HepG2 (cell line): Measurements from ENCODE around the gene LRP10. TPM values are rescaled to one million over a fixed set of nuclear protein-coding genes. Genes with fewer than 3 reads are reported as not detected.

ENCODE experiments used
- EP300 ChIP-seq, 3 experiments: sonication (generic) in 1 of 3; formaldehyde crosslinking in 1 of 3; IDR thresholded peaks; 2 replicates each; pipeline versions ENCODE4 v1.5.1 to v1.6.1; 2011 to 2020; ENCODE audit warnings: low read depth in 2 of 3, low read length in 2 of 3, borderline replicate concordance in 1 of 3, improper control_type of control experiment in 1 of 3, mild to moderate bottlenecking in 1 of 3, missing genetic modification reagents in 1 of 3, moderate library complexity in 1 of 3
- FOXK2 ChIP-seq: fragments of 450-650 bp; IDR thresholded peaks from 2 replicates; pipeline ENCODE4 v1.6.1; 2016
- KDM5B ChIP-seq: sonication (generic); formaldehyde crosslinking; IDR thresholded peaks from 2 replicates; pipeline ENCODE4 v1.4.0; 2020; ENCODE audit warnings: missing genetic modification reagents, mild to moderate bottlenecking, borderline replicate concordance
- MEIS1 ChIP-seq: sonication (generic); formaldehyde crosslinking; IDR thresholded peaks from 2 replicates; pipeline ENCODE4 v1.9.0; 2021; ENCODE audit warnings: mild to moderate bottlenecking, missing genetic modification reagents, moderate library complexity, borderline replicate concordance
- MTA1 ChIP-seq: sonication (generic); formaldehyde crosslinking; IDR thresholded peaks from 2 replicates; pipeline ENCODE4 v1.4.0; 2020; ENCODE audit warnings: missing genetic modification reagents, mild to moderate bottlenecking, borderline replicate concordance
- POLR2AphosphoS2 ChIP-seq: IDR thresholded peaks from 2 replicates; pipeline ENCODE4 v1.6.1; 2011; ENCODE audit warnings: low read depth, low read length, improper control_type of control experiment
- SMARCE1 ChIP-seq: fragments of 450-650 bp; IDR thresholded peaks from 2 replicates; pipeline ENCODE4 v1.6.1; 2017; ENCODE audit warnings: borderline replicate concordance
- SMYD3 ChIP-seq: sonication (generic); formaldehyde crosslinking; IDR thresholded peaks from 2 replicates; pipeline ENCODE4 v1.8.1; 2023; ENCODE audit warnings: mild to moderate bottlenecking, missing genetic modification reagents
- STAG1 ChIP-seq: sonication (generic); formaldehyde crosslinking; IDR thresholded peaks from 2 replicates; pipeline ENCODE4 v1.4.0; 2020; ENCODE audit warnings: missing genetic modification reagents
- TAF1 ChIP-seq: sonication (generic); formaldehyde crosslinking; IDR thresholded peaks from 2 replicates; pipeline ENCODE4 v1.4.0; 2020; ENCODE audit warnings: missing genetic modification reagents
- U2AF1 ChIP-seq: fragments of 200-400 bp; formaldehyde crosslinking; optimal IDR thresholded peaks from 2 replicates; pipeline ENCODE3; 2017; ENCODE audit warnings: mild to moderate bottlenecking, low read depth, low read length
- ZBTB3 ChIP-seq: sonication (generic); formaldehyde crosslinking; IDR thresholded peaks from 2 replicates; pipeline ENCODE4 v1.4.0; 2020; ENCODE audit warnings: low read depth, mild to moderate bottlenecking, moderate library complexity, missing genetic modification reagents, borderline replicate concordance
- ZFAT ChIP-seq: sonication (generic); formaldehyde crosslinking; conservative IDR thresholded peaks from 2 replicates; pipeline ENCODE4 v1.8.1; 2023; ENCODE audit warnings: missing genetic modification reagents, inconsistent platforms
- ZNF264 ChIP-seq: sonication (generic); formaldehyde crosslinking; IDR thresholded peaks from 2 replicates; pipeline ENCODE4 v1.4.0; 2020; ENCODE audit warnings: missing genetic modification reagents
- ZNF678 ChIP-seq: sonication (generic); formaldehyde crosslinking; IDR thresholded peaks from 2 replicates; pipeline ENCODE4 v1.4.0; 2020; ENCODE audit warnings: mild to moderate bottlenecking, missing genetic modification reagents
- ZNF713 ChIP-seq: sonication (generic); formaldehyde crosslinking; IDR thresholded peaks from 2 replicates; pipeline ENCODE4 v1.4.0; 2020; ENCODE audit warnings: mild to moderate bottlenecking, missing genetic modification reagents
- polyA plus RNA-seq, 8 experiments: library from polyadenylated mRNA; depleted of rRNA in 3 of 8; stranded (reverse) in 7 of 8; unstranded in 1 of 8; fragments of >200 nt; fragmentation: Illumina TruSeq in 4 of 8; extraction: Trizol in 4 of 8; gene quantifications; 2 replicates each; pipeline versions ENCODE4 v1.2.1 to v1.2.3, GENCODE V29; 2011 to 2016; ENCODE audit warnings: low read depth in 4 of 8, missing spikeins in 1 of 8, mixed read lengths in 1 of 8; ENCODE audit not compliant: insufficient read depth in 1 of 8
- total RNA-seq, 5 experiments: library from RNA; depleted of rRNA; stranded (reverse); fragments of >200 nt; fragmentation: Illumina TruSeq; extraction: Trizol; gene quantifications; 2 replicates each; pipeline ENCODE4 v1.2.3, GENCODE V29; 2016; ENCODE audit warnings: low read depth in 1 of 5
- TF ChIP-seq, protein P1 (sequence below): sonication (generic); formaldehyde crosslinking; IDR thresholded peaks from 2 replicates; pipeline ENCODE4 v1.5.1; 2020; ENCODE audit warnings: mild to moderate bottlenecking, moderate library complexity, missing genetic modification reagents
- TF ChIP-seq, protein P2 (sequence below): sonication (generic); formaldehyde crosslinking; conservative IDR thresholded peaks from 2 replicates; pipeline ENCODE4 v1.8.0; 2022; ENCODE audit warnings: low read depth, missing genetic modification reagents
- TF ChIP-seq, protein P3 (sequence below): sonication (generic); formaldehyde crosslinking; IDR thresholded peaks from 2 replicates; pipeline ENCODE4 v1.9.0; 2021; ENCODE audit warnings: missing genetic modification reagents, mild to moderate bottlenecking, borderline replicate concordance
- TF ChIP-seq, protein P4 (sequence below): sonication (generic); formaldehyde crosslinking; IDR thresholded peaks from 2 replicates; pipeline ENCODE4 v1.4.0; 2020; ENCODE audit warnings: low read depth, missing genetic modification reagents

LRP10 gene
- total and polyA plus RNA-seq, 2 of the 13 experiments (the other 11 are each of a cell fraction or from before 2014, with no cell fraction given): 16.9 to 45.2 TPM

DNA sequence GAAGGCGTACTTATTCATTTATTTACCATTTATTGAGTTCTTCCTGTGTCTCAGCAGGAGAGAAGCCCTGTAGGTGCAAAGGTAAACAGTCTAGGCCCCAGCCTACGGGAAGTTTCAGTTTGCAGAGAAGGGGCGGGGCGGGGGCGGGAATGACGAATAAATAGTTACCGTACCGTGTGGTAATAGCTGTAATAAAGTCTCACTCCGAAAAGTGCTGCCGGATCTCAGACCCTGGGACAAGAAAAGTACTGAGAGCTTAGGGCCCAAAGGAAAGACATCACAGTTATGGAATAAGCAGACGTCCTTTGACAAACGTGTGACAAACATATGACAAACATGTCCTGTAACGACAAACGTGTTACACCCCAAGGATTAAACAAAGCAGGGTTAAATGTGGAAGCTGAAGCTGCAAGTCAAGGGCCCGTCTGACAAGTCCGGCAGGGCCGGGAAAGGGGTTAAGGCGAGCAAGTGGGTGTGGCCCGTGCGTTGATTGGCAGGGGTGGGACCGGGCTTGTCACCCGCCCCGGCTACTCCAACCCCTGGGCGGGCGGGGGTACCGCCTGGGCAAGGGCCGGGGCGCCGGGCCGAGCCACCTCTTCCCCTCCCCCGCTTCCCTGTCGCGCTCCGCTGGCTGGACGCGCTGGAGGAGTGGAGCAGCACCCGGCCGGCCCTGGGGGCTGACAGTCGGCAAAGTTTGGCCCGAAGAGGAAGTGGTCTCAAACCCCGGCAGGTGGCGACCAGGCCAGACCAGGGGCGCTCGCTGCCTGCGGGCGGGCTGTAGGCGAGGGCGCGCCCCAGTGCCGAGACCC lies at the start of gene LRP10 (continued):
- TF ChIP-seq, protein P1, sequence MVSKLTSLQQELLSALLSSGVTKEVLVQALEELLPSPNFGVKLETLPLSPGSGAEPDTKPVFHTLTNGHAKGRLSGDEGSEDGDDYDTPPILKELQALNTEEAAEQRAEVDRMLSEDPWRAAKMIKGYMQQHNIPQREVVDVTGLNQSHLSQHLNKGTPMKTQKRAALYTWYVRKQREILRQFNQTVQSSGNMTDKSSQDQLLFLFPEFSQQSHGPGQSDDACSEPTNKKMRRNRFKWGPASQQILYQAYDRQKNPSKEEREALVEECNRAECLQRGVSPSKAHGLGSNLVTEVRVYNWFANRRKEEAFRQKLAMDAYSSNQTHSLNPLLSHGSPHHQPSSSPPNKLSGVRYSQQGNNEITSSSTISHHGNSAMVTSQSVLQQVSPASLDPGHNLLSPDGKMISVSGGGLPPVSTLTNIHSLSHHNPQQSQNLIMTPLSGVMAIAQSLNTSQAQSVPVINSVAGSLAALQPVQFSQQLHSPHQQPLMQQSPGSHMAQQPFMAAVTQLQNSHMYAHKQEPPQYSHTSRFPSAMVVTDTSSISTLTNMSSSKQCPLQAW (CRISPR knock-in tag): peak; percentile 95
- TF ChIP-seq ZNF678: peak; percentile 95
- peak; percentile 99 for TF ChIP-seq KDM5B (CRISPR knock-in tag)
- TF ChIP-seq EP300 (IDR thresholded peaks at IDR 0.05; ENCODE audit: low read depth in 2 of 2, low read length in 2 of 2): peak in 1 of 2 experiments; percentile 86; a peak in 2 of 4 replicates
- peak; percentile 86 for TF ChIP-seq EP300 (CRISPR knock-in tag; IDR thresholded peaks at IDR 0.05; ENCODE audit: borderline replicate concordance)
- TF ChIP-seq POLR2AphosphoS2: no peak
- TF ChIP-seq, protein P2, sequence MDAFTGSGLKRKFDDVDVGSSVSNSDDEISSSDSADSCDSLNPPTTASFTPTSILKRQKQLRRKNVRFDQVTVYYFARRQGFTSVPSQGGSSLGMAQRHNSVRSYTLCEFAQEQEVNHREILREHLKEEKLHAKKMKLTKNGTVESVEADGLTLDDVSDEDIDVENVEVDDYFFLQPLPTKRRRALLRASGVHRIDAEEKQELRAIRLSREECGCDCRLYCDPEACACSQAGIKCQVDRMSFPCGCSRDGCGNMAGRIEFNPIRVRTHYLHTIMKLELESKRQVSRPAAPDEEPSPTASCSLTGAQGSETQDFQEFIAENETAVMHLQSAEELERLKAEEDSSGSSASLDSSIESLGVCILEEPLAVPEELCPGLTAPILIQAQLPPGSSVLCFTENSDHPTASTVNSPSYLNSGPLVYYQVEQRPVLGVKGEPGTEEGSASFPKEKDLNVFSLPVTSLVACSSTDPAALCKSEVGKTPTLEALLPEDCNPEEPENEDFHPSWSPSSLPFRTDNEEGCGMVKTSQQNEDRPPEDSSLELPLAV (CRISPR knock-in tag): no peak
- peak; percentile 20 for TF ChIP-seq STAG1 (CRISPR knock-in tag)
- TF ChIP-seq ZNF713 (CRISPR knock-in tag): 0 out of 2 replicates have a peak, but pooled peaks have one; percentile 72
- peak; percentile 87 for TF ChIP-seq TAF1 (CRISPR knock-in tag)
- TF ChIP-seq, protein P3, sequence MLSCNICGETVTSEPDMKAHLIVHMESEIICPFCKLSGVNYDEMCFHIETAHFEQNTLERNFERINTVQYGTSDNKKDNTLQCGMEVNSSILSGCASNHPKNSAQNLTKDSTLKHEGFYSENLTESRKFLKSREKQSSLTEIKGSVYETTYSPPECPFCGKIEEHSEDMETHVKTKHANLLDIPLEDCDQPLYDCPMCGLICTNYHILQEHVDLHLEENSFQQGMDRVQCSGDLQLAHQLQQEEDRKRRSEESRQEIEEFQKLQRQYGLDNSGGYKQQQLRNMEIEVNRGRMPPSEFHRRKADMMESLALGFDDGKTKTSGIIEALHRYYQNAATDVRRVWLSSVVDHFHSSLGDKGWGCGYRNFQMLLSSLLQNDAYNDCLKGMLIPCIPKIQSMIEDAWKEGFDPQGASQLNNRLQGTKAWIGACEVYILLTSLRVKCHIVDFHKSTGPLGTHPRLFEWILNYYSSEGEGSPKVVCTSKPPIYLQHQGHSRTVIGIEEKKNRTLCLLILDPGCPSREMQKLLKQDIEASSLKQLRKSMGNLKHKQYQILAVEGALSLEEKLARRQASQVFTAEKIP (CRISPR knock-in tag): no peak
- peak; percentile 89 for TF ChIP-seq ZNF264
- peak; percentile 82; the same call in 1 of the 2 replicates for TF ChIP-seq SMYD3 (CRISPR knock-in tag)
- peak; percentile 98 for TF ChIP-seq MTA1 (CRISPR knock-in tag)
- 0 out of 2 replicates have a peak, but pooled peaks have one; percentile 35 for TF ChIP-seq FOXK2
- no peak for TF ChIP-seq SMARCE1
- peak; percentile 99; the same call in 1 of the 2 replicates for TF ChIP-seq MEIS1 (CRISPR knock-in tag)
- TF ChIP-seq U2AF1: peak; percentile 77
- TF ChIP-seq ZFAT (CRISPR knock-in tag): peak; percentile 85
- TF ChIP-seq, protein P4, sequence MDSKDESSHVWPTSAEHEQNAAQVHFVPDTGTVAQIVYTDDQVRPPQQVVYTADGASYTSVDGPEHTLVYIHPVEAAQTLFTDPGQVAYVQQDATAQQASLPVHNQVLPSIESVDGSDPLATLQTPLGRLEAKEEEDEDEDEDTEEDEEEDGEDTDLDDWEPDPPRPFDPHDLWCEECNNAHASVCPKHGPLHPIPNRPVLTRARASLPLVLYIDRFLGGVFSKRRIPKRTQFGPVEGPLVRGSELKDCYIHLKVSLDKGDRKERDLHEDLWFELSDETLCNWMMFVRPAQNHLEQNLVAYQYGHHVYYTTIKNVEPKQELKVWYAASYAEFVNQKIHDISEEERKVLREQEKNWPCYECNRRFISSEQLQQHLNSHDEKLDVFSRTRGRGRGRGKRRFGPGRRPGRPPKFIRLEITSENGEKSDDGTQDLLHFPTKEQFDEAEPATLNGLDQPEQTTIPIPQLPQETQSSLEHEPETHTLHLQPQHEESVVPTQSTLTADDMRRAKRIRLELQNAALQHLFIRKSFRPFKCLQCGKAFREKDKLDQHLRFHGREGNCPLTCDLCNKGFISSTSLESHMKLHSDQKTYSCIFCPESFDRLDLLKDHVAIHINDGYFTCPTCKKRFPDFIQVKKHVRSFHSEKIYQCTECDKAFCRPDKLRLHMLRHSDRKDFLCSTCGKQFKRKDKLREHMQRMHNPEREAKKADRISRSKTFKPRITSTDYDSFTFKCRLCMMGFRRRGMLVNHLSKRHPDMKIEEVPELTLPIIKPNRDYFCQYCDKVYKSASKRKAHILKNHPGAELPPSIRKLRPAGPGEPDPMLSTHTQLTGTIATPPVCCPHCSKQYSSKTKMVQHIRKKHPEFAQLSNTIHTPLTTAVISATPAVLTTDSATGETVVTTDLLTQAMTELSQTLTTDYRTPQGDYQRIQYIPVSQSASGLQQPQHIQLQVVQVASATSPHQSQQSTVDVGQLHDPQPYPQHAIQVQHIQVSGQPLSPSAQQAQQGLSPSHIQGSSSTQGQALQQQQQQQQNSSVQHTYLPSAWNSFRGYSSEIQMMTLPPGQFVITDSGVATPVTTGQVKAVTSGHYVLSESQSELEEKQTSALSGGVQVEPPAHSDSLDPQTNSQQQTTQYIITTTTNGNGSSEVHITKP: peak; percentile 96
- peak; percentile 56; the same call in 1 of the 2 replicates for TF ChIP-seq ZBTB3 (CRISPR knock-in tag)
